GM10266 (cell line): ENCODE data around the gene KRTAP4-1.
"Not testable (repeated sequence)": the region's sequence is repeated elsewhere in the genome, so short reads cannot be mapped to it uniquely, and the experiment has no call there.

Experiments
- DNase-seq: peaks from one replicate; pipeline ENCODE4 v3.0.0; 2012; ENCODE audit errors: extremely low spot score
- CTCF ChIP-seq: IDR thresholded peaks from 2 replicates; pipeline ENCODE4 v1.5.1; 2012; ENCODE audit warnings: mild to moderate bottlenecking, low read depth; ENCODE audit not compliant: control insufficient read depth, insufficient read depth; ENCODE audit errors: missing control alignments

KRTAP4-1 gene

GRCh38 chr17:41168121-41168520, 16.6 kb downstream of the KRTAP4-1 start, which contains the start of gene KRTAP4-3:
KRTAP4-3 (minus strand) TSS chr17:41168221; CDS start chr17:41168172, 49 bp downstream.
- DNase-seq, result no peak
- no peak for TF ChIP-seq CTCF

DNA sequence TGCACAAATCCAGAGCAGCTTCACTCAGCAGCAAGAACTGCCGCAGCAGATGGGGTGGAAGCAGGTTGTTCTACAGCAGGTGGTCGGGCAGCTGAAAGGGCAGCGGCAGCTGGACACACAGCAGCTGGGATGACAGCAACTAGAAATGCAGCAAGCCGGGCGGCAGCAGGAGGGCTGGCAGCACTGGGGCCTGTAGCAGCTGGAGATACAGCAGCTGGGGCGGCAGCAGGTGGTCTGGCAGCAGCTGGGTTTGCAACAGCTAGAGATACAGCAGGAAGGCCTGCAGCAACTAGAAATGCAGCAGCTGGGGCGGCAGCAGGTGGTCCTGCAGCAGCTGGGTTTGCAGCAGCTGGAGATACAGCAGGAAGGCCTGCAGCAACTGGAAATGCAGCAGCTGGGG, 17.1 kb downstream of the KRTAP4-1 start:
- TF ChIP-seq CTCF, result no peak
- DNase-seq, result no peak

- no peak for TF ChIP-seq CTCF
- DNase-seq, result no peak
Observed at GRCh38 chr17:41163828-41164227, 20.9 kb downstream of the KRTAP4-1 start.

GRCh38 chr17:41160648-41161047, 24.1 kb downstream of the KRTAP4-1 start, which contains the start of gene KRTAP4-4:
KRTAP4-4 (minus strand) TSS chr17:41160748; CDS start chr17:41160691, 57 bp downstream.
- DNase-seq, result no peak

GRCh38 chr17:41160190-41160589, 24.5 kb downstream of the KRTAP4-1 start:
- DNase-seq, result not testable (repeated sequence)

More at GRCh38 chr17:41160648-41161047, 24.1 kb downstream of the KRTAP4-1 start, which contains the start of gene KRTAP4-4:
- TF ChIP-seq CTCF, result no peak

DNA sequence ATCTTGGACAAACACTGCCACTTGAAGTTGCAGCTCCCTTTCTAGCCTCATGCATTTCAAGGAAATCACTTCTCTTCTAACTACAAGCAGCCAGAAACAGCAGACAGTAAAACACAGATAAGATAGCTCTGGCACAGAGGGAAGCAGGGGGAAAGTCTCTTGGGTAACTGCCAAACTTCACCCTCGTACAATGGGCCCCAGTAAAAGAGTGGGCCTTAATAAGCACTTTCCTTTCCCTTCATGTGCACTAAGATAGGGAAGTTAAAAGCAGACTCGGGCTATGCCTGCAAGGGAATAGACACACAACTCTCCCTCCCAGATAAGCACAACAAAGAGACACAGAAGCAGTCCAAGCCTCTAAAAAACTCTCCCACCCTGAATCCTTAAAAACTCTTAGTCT, 30.9 kb downstream of the KRTAP4-1 start:
- DNase-seq, result no peak
- TF ChIP-seq CTCF, result no peak

GRCh38 chr17:41151525-41151924, 33.2 kb downstream of the KRTAP4-1 start:
- no peak for TF ChIP-seq CTCF
- no peak for DNase-seq

DNA sequence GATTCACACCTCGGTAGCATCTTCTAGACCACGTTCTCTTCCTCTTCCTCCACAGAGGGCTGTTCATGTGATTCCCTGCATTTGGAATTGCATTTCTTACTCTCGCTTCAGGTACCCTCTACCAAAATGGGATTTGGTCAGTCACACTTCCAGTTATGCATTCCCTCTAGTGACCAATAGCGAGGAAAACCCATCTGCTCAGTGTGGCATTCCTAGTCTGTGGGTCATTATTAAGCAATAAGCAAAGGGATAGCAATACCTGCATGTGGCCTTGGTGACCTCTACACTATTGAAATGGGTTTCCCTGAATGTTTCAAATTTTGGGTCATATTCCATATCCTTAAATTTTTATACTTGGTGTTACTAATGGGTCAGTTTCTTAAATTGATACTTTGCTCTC, 34.7 kb downstream of the KRTAP4-1 start:
- TF ChIP-seq CTCF, result no peak
- DNase-seq, result no peak
